CD4-positive, alpha-beta T cell treated with Interleukin-2 at 100 ng/mL for 4 hours (primary cell): ENCODE measurements around the gene PRR13.
"Not testable (repeated sequence)": the region's sequence is repeated elsewhere in the genome, so short reads cannot be mapped to it uniquely, and the experiment has no call there.

Experiments
- DNase-seq: peaks from one replicate; pipeline ENCODE4 v3.0.0-alpha.2; 2020; ENCODE audit warnings: low spot score

Gene PRR13, protein sequence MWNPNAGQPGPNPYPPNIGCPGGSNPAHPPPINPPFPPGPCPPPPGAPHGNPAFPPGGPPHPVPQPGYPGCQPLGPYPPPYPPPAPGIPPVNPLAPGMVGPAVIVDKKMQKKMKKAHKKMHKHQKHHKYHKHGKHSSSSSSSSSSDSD

GRCh38 chr12:53441040-53441833 is at the start of gene PRR13:
Gene PRR13 (plus strand): TSS chr12:53441734. CDS start chr12:53442715, 981 bp downstream.
- peak; percentile 100 for DNase-seq

DNA sequence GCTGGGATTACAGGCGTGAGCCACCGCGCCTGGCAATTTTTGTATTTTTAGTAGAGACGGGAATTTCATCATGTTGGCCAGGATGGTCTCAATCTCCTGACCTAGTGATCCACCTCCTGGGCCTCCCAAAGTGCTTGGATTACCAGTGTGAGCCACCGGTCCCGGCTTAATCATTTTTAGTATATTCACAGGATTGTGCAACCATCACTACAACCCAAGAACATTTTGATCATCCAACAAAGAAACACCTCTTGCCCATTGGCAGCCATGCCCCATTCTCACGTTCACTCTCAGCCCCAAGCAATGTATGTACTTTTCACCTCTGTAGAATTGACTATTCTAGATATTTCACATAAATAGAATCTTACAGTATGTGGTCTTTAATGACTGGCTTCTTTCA is 41.6 kb upstream of the PRR13 start:
- no peak for DNase-seq

DNA sequence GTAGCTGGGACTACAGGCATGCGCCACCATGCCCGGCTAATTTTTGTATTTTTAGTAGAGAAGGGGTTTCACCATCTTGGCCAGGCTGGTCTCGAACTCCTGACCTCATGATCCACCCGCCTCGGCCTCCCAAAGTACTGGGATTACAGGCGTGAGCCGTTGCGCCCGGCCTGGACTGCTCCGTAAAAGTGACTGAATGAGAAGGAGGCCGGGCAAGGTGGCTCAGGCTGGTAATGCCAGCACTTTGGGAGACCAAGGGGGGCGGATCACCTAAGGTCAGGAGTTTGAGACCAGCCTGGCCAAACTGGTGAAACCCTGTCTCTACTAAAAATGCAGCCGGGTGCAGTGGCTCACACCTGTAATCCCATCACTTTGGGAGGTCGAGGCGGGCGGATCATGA is 39.2 kb upstream of the PRR13 start:
- not testable (repeated sequence) for DNase-seq

DNA sequence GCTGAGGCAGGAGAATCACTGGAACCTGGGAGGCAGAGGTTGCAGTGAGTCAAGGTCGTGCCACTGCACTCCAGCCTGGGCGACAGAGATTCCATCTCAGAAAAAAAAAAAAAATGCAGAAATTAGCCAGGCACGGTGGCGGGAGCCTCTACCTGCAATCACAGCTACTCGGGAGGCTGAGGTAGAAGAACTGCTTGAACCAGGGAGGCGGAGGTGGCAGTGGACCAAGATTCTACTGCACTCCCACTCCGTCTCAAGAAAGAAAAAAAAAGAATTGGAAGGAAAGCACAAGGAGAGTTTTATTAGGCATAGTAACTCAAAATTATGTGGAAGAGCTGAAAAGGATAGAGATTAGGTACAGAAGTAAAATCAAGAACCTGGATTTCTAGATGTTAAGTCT is 38.7 kb upstream of the PRR13 start:
- no peak for DNase-seq

DNA sequence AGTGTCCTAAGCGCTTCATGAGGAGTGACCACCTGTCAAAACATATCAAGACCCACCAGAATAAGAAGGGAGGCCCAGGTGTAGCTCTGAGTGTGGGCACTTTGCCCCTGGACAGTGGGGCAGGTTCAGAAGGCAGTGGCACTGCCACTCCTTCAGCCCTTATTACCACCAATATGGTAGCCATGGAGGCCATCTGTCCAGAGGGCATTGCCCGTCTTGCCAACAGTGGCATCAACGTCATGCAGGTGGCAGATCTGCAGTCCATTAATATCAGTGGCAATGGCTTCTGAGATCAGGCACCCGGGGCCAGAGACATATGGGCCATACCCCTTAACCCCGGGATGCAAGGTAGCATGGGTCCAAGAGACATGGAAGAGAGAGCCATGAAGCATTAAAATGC is 30.6 kb upstream of the PRR13 start:
- no peak for DNase-seq

GRCh38 chr12:53413485-53414204 is 27.9 kb upstream of the PRR13 start:
- no peak for DNase-seq

GRCh38 chr12:53414756-53415417 is 26.6 kb upstream of the PRR13 start:
- no peak for DNase-seq

GRCh38 chr12:53415752-53416389 is 25.7 kb upstream of the PRR13 start:
- DNase-seq: not testable (repeated sequence)

DNA sequence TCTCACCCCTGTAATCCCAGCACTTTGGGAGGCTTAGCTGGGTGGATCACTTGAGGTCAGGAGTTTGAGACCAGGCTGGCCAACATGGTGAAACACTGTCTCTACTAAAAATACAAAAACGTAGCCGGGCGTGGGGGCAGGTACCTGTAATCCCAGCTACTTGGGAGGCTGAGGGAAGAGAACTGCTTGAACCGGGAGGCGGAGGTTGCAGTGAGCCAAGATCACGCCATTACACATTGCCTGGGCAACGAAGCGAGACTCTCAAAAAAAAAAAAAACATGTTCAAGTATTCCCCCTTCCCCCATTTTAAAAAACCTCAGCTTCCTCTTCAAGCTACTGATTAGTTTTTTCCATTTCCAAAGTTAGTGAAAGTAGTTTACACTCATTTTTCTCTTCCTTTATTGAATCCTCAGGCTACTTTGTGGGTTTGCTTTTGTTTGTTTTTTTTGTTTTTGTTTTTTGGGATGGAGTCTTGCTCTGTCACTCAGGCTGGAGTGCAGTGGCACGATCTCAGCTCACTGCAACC is 24.2 kb upstream of the PRR13 start:
- DNase-seq: not testable (repeated sequence)

- DNase-seq: no peak
Observed at GRCh38 chr12:53418221-53418620, 23.3 kb upstream of the PRR13 start.

DNA sequence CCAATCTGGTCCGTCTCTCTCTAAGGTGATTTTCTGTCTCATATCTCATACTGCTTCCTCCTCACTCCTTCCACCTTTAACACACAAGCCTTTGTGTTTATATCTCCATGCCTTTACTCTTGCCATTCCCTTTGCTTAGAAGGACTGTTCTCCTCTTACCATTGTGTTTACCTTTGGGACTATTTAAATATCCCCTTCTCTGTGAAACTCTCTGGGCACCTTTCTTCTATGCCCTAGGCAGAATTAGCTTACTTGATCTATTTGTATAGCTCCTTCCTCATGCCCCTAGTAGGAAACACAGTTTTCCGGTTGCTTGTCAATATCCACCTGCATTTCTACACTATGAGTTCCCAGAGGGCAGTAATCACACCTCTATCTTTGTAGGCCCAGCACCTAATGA is 21.8 kb upstream of the PRR13 start:
- DNase-seq: no peak

DNA sequence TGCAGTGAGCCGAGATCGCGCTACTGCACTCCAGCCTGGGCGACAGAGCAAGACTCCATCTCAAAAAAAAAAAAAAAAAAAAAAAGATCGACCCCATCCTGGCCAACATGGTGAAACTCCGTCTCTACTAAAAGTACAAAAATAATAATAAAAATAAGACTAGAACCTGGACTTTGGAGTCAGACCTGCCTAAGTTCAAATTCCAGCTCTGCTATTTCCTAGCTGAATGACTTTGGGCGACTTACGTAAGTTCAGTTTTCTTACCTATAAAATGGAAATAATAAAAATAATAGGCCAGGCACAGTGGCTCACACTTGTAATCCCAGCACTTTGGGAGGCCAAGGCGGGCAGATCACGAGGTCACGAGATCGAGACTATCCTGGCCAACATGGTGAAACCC is 19.3 kb upstream of the PRR13 start:
- not testable (repeated sequence) for DNase-seq

GRCh38 chr12:53423597-53423996 is 17.9 kb upstream of the PRR13 start, which contains the start of gene AMHR2:
Gene AMHR2 (plus strand): TSS chr12:53423855. CDS start chr12:53423935, 80 bp downstream.
- no peak for DNase-seq

- DNase-seq: no peak
Observed at GRCh38 chr12:53424626-53425514, 16.7 kb upstream of the PRR13 start.

DNA sequence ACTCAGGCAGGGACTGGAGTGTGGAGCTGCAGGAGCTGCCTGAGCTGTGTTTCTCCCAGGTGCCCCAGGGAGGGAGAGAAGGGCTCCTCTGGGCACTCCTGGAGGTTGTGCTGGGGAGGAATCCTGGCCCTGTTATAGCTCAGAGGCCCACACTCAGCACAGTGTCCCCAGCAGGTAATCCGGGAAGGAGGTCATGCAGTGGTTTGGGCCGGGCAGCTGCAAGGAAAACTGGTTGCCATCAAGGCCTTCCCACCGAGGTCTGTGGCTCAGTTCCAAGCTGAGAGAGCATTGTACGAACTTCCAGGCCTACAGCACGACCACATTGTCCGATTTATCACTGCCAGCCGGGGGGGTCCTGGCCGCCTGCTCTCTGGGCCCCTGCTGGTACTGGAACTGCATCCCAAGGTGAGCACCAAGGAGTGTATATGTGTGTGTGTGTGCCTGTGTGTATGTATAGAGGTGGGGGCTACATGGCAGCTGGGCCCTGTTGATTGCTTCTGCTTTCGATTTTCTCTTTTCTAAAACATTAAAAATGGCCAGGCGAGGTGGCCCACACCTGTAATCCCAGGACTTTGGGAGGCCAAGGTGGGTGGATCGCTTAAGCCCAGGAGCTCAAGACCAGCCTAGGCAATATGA is 15.9 kb upstream of the PRR13 start:
- no peak for DNase-seq

GRCh38 chr12:53427905-53428594 is 13.5 kb upstream of the PRR13 start:
- DNase-seq: peak; percentile 46

GRCh38 chr12:53428741-53429140 is 12.8 kb upstream of the PRR13 start:
- DNase-seq: no peak

DNA sequence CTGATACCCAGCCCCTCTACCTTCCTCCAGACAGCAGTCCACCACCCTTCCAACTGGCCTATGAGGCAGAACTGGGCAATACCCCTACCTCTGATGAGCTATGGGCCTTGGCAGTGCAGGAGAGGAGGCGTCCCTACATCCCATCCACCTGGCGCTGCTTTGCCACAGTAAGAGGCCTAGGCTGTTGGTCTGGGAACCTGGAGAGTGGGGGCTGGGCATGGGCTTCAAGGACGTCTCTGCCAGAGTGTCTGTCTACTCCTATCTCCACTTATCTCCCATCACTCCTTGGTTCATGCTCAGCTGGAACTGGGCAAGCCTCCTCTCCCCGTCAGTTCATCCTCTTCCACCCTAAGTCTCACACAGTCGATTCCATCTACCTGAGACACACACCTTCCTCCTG is 11.4 kb upstream of the PRR13 start:
- DNase-seq: no peak

- no peak for DNase-seq
Observed at GRCh38 chr12:53431187-53431586, 10.3 kb upstream of the PRR13 start.

- not testable (repeated sequence) for DNase-seq
Observed at GRCh38 chr12:53435326-53435725, 6.2 kb upstream of the PRR13 start.
